GM19240 (cell line): Measurements from ENCODE around the gene SDK2.

Source experiments
- DNase-seq: peaks from one replicate; pipeline ENCODE4 v3.0.0; 2011; ENCODE audit warnings: low spot score; ENCODE audit not compliant: insufficient read length

The SDK2 gene

DNA sequence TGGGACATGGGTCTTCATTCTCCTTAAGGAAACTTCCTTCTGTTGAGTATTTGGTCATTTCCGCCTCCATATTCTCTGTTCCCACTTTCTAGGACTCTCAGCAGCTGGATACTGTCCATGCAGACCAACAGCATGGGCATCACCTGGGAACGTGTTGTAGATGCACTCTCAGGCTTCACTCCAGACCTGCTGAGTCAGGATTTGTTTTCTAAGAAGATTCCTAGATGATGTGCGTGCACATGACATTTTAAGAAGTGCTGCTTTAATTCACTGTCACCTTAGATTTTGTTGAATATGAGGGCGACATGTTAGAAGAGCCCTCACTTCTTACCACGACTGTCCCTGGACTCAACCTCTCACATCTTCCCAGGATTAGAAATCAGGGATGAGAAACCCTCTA is 10.0 kb upstream of the SDK2 start:
- no peak for DNase-seq

DNA sequence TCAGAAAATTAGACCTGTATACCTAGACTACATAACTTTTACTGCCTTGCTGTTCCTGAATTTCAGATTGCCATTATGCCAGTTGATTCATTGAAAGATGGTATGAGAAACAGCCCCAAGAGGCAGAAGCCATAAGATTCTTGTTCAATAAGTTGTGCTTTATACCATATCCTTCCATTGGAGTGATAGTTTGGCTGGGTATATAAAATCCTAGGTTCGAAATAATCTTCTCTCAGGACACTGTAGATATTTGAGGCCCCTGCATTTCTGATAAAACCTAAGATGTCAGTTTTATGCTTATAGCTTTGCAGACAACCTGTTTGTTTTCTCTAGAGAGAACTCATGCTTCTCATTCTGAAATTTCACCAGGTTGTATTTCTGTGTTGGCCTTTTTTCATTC is 9.6 kb upstream of the SDK2 start:
- DNase-seq: no peak

DNA sequence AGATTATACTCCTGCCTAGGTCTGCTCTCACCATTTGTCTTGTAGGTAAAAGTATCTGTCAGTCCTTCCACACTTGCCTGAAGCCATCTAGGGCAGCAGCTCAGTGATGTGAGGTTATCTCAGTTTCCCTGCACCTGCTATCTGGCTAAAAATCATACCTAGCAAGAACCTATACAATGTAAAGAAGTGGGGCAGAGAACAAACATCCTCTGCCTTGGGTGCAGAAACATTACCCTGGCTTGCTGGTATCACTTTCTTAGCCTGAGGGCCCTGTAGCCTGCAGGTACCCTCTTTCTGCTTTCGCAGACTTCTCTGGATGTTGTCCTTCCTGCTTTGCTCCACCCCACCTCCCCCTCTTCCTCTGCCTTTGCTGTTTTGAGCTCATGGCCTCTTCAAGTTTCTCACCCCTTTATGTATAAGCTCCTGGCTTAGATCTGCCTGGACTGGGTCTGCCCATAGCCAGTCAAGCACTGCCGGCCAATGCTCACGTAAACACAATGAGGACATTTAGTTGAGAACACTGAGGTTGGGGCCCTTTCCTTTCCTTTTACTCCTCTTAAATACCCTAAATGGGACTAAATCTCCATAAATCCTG is 8.7 kb upstream of the SDK2 start:
- DNase-seq: no peak

DNA sequence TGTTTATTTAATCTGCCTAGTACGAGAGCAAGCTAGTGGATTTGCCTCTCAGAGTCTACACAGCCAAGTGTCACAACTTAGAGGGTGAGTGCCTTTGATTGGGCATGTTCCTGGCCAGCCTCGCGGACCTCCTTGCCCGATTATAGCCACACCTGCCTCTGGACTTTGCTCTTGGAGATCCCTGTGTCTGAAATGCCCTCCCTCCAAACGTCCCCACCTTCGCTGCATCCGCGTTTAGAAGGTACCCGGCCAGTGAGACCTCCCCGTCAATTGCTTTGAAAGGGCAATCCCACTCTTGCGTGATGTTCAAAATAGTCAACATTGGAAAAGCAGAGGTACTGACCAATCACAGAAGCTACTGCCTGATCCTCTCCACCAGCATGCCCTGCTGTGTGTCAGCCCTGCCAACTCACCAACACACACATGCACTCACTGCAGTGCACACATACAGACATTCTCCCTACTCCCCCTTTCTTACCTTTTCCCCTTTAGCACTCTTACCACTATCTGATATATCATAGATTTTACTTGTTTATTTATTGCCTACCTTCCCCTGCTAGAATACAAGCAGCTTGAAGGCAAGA is 6.5 kb upstream of the SDK2 start:
- DNase-seq: no peak

DNA sequence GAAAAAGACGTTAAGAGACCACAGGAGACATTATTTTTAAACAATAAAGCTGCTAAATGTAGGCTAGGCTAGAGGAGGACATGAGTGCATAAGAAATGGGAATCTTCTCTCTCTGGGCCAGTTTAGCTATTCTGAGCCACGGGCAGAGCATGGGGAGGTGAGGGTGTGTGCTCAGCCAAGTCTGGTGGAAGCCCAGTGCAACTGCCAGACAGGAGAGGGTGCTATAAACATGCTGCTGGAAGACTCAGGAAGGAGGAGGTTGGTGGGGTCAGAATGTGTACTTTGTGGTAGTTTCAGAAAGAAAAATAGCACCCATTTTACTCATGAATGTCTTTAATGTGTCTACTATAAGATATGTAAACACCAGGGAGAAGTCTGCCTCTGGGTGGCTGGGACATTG is 5.9 kb upstream of the SDK2 start:
- DNase-seq: no peak

DNA sequence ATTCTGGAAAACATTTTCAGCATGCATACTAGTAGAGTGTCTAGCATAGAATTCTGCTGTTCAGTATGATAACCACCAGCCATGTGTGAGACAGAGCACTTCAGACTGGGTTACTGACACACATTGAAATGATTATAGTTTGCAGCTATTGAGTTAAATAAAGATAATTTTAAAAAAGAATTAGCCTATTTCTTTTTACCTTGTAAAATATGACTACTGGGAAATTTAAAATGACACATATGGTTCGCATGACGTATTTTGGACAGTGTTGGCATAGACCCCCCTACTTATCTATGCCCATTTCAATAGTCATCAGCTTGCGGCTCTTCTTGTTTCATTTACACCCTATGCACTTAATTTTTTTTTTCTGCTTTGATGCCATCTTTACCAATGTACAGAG is 4.7 kb upstream of the SDK2 start:
- DNase-seq: no peak

DNA sequence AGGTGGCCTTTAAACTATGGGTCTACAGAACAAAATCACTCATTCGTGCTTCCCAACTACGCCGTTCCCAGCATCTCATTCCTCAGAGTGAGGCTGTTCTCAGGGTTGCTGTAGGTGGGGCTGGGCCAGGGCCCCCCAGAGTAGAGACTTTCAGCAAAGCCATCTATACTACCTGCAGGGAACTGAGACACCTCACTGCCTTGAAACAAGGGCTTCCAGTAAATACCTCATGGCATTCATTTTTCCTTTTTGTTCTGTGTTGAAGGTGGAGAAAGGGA is 4.2 kb upstream of the SDK2 start:
- no peak for DNase-seq

DNA sequence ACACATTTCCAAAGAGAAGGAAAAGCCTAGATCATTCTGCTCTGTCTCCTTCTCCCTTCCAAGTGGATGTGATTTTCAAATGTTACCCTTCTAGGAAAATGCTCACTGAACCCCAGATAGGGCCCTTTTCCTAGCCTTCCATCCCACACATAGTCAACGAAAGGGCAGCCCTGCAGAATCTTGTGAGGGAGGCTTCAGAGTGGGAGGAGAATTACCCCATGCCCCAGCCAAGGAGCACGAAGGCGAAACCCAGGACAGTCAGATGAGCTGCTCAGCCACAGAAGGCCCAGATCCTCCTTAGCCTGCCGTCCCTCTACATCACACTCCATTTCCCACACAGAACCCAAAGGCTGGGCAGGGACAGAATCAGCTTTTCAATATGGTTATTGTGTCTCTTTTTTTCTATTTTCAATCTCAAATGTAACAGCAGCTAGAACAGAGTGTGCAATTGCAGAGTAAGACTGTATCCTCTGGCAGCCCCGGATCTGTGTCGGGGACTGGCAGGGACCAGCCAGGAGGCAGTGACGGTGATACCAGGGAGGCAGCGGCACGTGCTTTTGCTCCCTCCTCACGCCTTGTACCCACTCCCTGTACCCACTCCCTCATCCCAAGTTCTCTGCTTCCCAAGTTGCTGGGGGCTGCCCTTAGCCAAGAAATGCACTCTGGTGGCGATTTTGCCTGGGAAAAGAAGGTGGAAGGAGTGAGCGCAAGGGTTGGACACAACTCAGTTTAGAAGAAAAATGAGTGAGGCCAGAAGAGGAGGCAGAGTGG is 3.7 kb upstream of the SDK2 start:
- no peak for DNase-seq

DNA sequence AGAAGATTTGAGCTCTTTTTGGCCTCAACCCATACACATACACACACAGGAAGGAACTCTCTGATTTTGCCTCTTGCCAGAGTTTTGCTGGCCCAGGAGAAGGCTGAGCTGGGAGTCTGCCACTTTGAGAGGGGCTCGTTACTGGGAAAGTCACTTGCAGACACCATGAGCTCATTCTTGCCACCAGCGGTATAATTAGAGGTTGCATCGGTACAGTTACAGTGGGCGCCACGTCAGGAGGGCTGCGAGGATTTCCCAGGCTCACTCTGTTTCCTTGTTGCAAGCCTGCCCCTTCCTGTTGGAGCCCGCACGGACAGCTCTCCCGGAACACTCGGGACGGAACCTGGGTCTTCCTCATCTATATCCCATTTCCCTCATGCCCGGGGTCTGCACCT is 3.1 kb upstream of the SDK2 start:
- DNase-seq: no peak

DNA sequence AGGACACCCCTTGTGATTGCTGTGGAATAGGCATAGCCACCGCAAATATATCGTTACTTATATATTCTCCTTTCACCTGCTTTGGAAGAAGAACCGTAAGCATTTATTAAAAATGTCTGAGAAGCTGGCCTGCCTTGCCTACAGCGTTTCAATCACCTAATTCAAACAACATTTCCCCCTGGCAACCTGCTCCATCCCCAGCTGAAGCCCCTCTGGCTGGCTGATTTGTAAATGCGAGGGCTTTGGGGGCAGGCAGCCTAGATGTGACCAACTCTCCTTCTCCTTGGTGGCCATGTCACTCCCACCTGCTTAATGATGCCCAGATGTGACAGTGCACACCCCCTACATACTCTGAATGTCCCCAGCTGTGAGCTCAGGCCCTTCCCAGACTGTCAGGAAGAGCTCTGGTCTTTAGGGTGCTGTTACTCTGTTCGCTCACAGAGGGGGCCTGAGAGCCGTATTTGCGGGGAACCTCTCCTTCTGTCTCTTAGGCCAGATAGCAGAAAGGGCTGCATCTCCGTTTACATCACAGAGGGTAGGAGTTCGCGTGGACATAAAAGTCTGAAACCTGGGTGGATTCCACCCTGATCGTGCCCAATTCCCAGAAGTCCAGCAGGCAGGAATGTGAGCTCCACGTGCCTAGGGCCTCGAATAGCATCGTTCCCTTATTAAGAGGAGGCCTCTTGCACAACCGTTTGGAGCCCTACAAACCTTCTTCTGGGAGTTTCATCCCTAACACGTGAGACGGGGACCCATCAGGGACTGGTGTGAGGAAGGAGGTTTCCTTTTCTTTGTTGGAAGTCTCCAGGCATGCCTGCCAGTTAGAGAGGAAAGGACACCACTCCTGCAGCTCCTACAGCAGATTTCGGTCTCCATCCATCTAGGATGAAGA is 2.4 kb upstream of the SDK2 start:
- no peak for DNase-seq

DNA sequence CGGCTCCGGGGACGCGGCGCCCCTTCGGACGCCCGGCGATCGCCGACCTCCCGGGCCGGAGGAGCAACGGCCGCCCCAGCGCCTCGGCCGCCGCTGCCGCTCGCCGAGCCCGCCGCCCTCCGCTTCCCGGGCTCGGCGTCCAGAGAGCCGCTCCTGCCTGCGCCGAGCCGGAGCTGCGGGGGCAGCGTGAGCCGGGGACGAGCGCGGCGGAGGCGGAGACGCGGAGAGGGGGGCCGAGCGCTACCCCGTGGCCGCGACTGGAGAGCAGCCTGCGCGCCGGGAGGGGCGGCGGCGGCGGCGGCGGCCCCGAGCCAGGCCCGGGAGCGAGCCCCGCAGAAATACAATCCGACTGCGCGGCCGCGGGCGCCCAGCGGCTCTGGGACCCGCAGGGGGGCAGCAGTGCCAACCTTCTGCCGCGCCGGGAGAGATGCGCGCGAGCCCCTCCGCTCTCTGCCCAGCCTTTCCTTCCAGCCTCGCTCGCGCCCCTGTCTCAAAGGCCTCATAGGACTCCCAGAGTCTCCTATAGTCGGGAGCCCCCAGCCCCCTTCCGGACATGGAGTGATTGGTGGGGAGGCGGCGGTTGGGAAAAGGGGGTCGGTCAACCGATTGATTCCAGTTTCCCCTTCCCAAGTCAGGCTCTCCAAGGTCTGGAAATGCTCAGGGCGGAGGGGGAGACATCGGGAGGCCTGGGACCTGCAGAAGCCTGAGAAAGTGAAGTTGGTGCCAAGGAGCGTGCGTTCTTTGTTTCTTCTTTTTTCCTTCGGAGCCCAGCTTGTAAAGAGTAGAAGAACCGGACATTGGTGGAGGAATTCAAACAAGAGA is 1.0 kb upstream of the SDK2 start:
- DNase-seq: no peak

DNA sequence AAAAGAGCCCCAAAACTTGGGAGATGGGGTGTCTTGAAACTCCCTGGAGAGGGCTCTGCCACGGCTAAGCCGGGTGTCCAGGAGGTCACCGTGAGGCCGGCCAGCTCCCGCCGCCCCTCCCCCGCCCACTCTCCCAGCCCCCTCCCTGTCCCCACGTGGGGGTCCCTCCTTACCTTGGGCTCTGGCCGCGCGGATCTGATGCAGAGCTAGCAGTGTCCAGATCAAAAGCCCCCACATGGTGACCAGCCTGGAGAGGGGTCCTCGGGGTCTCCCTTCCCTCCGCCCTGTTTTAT is 447 bp downstream of the SDK2 start:
- no peak for DNase-seq

DNA sequence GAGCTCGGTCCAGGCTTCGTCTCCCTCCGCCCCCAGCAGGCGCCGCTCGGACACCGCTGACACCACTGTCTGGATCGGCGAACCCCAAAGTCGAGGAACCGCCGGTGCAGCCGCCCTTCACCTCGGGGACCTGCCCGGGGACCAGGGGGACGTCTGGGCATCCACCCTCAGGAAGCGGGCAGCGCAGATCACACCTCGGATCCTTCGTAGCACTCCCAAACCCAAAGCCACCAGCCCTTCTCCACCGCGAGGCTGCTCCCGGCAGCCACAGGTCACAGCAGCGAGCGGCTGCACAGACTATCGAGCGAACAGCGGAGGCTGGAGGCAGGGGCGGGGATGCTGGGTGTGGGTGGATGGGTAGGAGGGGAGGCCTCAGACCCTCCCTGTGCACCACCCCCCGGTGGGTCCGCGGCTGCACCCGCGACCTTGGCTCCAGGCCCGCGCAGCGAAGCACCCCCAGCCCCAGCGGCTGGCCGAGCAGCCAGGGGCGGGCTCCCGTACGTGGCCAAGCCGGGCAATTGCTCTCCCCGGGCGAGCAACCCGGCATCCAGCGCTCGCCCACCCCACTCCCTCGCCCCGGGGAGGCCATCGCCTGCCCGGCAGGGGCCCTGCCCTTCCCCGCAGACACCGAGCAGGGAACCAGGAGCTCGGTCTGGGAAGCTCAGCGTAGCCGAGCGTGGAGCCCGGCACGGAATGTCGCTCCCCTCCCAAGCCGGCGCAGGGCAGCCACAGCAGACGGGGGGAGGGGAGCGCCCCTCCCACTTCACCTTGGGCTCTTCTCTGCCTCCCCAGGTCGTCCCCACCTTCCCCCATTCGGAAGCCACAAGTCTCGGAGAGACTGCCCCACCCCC is 1.0 kb downstream of the SDK2 start:
- no peak for DNase-seq

DNA sequence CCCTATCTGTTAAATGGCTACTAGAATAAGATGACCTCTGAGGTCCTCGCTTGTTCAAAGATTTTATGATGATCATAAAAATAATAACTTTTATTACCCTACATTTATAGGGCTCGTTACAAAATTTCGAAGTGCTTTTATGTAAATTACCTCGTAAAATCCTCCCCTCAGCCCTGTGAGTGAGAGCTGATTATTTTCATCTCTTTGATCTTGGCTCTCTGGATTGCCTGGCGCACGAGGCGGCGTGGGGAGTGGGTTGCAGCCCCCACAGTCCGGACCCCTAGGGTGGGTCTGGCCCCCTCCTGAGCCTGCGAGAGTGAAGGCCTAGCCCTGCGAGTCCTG is 1.6 kb downstream of the SDK2 start:
- no peak for DNase-seq

DNA sequence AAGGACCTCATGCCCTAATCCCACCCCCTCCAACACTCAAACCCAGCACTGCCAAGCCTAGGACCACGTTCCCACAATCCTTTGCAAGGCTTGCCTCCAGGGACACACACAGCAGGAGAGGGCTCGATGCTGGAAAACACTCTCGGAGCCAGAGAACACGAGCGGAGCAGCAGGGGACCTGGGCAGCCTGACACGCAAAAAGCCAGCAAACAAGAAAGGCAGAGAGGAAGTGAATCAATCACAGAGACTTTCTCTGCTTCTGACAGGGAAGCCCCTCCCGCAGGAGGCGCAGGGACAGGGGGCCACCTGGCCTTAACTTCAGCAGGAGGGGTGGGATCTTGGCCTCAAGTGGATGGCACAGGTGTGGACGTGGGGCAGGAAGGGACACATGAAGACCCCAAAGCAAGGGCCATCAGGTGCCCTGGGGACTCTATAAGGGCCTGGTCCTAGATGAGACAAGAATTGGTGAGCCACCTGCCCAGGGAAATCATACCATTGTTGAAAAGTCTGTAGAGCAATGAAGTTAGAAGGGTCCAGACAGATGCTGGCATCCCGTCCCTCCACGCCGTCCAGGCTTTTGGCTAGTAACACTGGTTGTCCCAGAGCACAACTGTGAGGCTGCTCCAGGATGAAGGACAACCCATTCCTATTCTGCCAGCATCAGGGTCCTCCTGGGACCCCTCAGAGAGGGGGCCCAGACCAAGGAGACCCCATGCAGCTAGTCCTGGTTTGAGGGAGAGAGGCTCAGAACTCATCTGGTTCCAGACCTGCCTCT is 2.2 kb downstream of the SDK2 start:
- DNase-seq: no peak

DNA sequence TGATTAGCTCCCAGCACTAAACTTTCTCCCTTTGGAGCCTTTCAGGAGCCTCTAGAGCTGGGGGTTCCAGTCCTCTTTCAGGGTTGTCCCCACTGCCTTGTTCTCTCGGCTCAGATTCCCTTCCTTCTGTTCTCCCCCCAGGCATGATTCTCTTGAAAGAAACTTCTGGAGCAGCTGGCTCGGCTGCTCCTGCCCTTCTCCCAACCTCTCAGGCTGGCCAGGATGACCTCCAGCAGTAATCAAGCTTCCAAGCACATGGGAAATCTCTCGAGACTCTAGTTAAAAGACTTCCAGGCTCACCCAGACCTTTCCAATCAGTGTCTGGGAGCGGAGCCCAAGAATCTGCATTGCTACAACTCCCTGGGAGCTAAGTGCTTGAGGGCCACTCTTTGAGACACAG is 3.6 kb downstream of the SDK2 start:
- no peak for DNase-seq

DNA sequence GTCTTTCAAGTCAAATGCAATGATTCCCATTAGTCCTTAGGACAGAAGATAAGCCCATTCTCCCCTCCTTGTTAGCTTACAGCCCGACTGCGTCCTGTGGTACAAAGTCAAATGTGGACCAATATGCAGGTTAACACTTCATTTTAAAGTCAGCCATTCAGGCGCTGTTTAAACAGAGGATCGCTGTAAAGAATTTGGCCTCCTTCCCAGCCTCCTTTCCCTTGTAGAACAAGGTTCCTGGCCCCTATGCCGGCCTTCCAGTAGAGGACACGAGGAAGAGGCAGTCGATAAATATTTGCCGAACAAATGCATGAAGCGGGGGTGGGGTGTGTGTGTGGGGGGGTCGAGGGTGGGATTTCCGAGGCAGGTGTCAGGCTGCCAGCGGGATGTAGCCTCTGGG is 4.3 kb downstream of the SDK2 start:
- no peak for DNase-seq

DNA sequence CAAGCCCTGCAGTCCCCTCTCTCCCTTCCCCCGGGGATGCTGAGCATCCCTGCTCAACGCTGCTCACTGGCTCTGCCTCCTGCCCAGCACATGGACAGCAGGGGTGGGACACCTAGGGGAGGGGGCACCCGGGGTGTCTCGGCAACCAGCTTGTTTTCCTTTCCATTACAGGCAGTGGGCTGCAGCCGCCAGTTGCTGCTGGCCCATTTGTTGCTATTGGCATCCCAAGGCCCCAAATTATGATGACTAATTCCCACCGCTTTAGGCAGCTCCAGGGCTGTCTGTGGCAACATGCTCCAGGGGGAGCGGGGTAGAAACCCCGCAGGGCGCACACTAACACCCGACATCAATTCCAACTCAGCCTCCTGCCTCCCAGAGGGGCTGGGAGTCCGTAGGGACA is 4.9 kb downstream of the SDK2 start:
- no peak for DNase-seq

DNA sequence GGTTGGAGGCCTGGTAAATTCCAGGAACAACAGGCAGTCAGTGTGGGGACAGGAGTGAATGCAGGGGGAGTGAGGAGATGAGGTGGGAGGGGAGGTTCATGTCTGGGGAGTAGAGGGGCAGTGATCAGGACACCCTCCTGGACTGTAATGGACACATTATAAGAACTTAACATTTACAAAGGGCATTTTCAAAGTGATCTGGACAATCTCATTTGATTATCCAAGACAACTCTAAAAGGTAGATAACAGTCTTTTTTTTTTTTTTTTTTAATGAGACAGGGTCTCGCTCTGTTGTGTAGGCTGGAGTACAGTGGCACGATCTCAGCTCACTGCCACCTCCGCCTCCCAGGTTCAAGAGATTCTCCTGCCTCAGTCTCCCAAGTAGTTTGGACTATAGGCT is 5.7 kb downstream of the SDK2 start:
- DNase-seq: no peak

DNA sequence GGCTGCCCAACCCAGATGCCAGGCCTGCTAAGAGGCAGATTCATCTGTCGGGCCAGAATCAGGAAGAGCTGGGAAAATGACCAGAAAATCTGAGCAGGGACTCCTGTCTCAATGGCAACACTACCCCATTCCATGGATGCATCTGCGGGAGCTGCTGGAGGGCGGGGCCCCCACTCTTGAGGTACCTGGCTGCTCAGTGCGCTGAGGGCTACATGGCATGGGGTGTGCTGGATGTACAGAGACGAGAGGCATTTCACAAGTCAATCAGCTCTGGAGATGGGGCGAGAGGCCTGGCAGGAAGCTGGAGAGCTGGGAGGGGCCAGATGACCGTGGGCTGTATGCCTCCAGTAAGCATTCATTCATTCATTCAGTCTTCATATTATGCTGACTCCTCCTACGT is 6.4 kb downstream of the SDK2 start:
- no peak for DNase-seq
